CMK (cell line): Measurements from ENCODE around the gene SIPA1L3.
"Not testable (repeated sequence)": the region's sequence is repeated elsewhere in the genome, so short reads cannot be mapped to it uniquely, and the experiment has no call there.

Experiments
- DNase-seq: peaks from one replicate; pipeline ENCODE4 v3.0.0-alpha.2; 2010; ENCODE audit warnings: low read depth

SIPA1L3 gene

GRCh38 chr19:38213469-38213868 is 306.5 kb downstream of the SIPA1L3 start:
- DNase-seq, result no peak

DNA sequence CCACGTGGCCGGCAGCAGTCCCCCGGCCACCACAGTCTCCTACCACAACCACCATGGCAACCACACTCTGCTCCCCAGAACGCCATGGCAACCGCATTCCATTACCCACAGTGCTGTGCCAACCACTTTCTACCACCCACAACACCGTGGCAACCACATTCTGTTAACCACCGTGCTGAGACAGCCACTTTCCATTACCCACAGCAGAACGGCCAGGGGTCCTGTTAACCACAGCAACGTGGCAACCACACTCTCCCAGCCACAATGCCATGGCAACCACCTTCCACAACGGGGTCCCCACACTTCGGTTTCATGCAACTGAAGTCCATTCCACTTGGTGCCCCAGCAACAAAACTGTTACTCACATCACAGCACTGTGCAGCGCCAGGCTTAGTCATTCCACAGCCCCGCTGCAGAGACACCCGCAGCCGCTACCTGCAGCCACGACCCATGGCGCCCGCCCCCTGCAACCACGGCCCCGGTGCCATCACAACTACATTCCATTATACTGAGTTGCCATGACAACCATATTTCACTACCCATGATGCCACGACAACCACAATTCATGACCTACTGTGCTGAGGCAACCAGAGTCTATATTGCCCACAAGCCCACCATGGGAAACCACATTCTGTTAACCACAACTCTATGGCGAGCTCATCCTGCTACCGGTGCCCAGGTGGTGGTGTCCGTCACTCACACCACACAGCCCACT is 307.1 kb downstream of the SIPA1L3 start:
- no peak for DNase-seq

- no peak for DNase-seq
Measured at GRCh38 chr19:38216785-38217641, 310.0 kb downstream of the SIPA1L3 start.

GRCh38 chr19:38218204-38218603 is 311.2 kb downstream of the SIPA1L3 start:
- no peak for DNase-seq

- DNase-seq, result no peak
Measured at GRCh38 chr19:38219221-38219620, 312.2 kb downstream of the SIPA1L3 start.

DNA sequence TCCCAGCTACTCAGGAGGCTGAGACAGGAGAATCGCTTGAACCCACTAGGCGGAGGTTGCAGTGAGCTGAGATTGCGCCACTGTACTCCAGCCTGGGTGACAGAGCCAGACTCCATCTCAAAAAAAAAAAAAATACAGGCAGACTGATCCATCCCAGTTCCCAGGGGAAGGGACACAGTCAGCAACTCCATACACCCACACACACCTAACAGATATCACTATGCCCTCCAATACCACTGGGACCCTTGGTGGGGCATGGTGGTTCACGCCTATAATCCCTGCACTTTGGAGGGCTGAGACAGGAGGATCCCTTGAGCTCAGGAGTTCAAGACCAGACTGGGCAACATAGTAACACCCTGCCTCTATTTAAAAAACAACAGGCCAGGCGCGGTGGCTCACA is 314.4 kb downstream of the SIPA1L3 start:
- DNase-seq, result no peak

GRCh38 chr19:38221919-38222830 is 315.2 kb downstream of the SIPA1L3 start:
- no peak for DNase-seq

- no peak for DNase-seq
Measured at GRCh38 chr19:38223119-38223523, 316.1 kb downstream of the SIPA1L3 start.

DNA sequence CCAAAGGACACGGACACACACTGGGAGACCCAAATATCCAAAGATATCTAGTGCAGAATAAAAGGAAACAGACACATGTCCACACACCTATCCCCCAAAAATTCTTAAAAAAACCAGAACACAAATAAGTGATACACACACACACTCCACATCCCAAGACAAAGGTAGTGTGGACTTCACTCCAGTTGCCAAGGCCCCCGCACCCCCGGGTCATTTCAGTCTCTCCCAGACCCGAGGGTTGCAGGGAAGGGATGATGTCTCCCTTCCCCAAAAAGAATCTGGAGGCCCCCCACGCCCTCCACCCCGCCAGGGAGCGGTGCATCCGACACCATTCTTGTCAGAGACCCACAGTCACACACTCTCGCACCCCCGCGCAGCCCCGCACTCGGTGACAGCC is 316.6 kb downstream of the SIPA1L3 start:
- no peak for DNase-seq

DNA sequence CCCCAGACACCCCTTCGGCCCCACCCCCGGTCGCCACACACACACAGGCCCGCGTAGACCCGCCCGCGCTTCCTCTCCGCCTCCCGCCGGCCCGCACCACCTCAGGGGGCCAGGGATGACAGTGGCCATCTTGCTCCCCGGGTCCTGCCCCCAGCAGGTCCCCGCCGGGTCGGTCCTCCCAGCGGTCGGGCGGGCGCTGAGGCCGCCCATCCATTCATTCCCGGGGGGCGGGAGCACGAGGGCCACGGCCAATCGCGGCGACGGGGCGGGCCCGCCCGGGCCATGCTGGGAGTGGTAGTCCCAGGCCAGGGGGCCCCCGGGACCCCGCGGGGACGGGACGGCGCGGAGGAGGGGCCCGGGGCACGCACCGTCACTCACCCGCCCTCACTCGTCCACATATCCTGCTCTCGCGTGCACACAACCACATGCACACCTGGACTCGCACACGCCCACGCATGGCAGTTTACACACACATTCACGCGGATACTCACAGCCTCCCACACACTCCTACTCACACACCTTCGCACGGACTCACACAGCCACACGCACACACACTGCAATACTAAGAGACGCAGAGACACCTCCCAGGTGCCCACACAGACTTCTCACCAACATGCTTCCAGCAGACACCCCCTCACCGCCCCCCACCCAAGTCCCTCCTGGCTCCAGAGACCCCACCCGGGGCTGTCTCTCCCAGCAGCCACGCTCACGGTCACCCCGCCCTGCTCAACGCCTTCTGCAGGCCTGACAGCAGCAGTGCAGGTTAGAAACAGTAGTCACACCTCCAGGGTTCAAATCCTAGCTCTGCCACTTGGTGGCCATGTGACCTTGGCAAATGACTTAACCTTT is 317.2 kb downstream of the SIPA1L3 start, which contains the start of gene DPF1:
DPF1 (minus strand) TSS at position 209 of the 849 bp plus-strand sequence; CDS start at position 129, 80 bp downstream.
- peak; percentile 70 for DNase-seq

DNA sequence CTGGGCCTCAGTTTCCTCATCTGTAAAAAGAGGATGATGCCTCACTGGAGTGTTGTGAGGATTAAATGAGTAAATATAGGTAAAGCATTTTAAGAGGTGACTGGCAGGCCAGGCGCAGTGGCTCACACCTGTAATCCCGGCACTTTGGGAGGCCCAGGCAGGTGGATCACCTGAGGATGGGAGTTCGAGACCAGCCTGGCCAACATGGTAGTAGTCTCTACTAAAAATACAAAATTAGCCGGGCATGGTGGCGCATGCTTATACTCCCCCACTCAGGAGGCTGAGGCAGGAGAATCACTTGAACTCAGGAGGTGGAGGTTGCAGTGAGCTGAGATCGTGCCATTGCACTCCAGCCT is 317.8 kb downstream of the SIPA1L3 start:
- not testable (repeated sequence) for DNase-seq

DNA sequence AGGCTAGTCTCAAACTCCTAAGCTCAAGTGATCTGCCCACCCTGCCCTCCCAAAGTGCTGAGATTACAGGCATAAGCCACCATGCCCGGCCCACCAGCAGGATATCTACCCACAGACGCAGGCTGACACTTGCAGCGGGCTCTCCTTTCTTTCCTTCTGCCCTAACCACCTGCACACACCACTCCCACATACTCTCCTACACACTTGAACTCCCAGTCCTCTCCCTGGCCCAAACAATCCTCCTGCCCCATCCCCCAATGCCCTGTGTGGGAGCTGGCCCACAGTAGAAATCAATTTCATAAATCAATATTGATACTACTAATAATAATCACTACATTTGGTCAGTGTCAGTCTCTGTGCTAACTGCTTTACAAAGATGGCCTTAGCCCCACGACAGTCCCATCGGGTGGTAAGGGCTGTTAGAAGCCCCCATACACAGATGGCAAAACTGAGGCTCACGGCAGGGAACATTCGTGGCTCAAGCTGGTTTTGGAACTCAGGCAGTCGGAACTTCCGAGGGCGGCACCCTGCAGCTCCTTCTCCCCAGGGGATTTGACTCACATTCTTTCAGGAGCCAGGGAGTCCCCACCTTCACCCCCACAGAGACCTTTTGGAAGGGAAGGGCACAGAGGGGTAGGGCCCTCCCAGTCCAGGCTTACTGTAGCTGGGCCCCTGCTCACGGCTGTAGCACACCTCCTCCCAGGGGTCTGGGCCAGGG is 320.4 kb downstream of the SIPA1L3 start:
- DNase-seq, result no peak

GRCh38 chr19:38228005-38228377 is 321.0 kb downstream of the SIPA1L3 start:
- DNase-seq, result no peak

DNA sequence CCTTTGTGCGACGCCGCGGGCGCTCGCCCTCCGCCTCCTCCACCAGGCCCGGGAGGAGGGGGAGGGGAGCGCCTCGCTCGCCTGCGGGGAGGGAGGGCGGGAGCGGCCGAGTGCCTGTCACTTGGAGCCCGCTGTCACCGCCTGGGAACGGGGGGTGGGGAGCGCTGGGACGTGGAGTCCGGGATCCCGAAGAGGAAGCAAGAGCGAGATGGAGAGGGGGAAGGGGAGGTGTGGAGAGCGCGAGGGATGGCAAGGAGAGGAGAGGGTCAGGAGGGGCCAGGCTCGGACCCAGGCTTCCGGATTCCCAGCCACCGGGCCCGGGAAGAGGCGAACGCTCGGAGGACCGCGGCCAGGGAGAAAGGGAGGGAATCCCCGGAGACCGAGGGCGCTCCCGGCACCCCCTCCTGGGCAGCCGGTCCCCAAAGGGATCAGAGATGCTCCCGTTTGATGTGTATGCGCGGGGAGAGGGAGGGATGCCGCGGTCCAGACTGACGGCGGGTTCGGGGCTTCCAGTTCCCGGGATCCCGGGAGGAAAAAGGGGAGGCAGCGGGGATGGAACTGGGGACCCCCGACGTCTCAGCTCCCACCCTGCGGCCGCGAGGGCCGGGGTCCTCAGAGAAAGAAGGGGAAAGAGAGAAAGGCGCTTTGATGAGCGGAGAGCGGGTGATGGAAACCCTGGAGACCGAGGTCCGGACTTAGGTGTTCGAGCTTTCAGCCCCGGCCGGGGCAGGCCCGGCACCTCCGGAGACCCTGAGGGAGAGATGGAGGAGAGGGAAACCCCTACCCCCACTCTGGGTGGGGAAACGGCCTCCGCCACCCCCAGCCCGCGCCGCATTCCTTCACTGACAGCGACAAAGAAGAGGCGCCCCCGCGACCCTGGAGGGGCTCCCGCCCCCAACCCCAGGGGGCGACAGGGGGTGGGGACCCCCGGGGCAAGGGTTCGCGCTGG is 321.8 kb downstream of the SIPA1L3 start:
- no peak for DNase-seq

- peak; percentile 81 for DNase-seq
Measured at GRCh38 chr19:38229585-38230073, 322.6 kb downstream of the SIPA1L3 start.

DNA sequence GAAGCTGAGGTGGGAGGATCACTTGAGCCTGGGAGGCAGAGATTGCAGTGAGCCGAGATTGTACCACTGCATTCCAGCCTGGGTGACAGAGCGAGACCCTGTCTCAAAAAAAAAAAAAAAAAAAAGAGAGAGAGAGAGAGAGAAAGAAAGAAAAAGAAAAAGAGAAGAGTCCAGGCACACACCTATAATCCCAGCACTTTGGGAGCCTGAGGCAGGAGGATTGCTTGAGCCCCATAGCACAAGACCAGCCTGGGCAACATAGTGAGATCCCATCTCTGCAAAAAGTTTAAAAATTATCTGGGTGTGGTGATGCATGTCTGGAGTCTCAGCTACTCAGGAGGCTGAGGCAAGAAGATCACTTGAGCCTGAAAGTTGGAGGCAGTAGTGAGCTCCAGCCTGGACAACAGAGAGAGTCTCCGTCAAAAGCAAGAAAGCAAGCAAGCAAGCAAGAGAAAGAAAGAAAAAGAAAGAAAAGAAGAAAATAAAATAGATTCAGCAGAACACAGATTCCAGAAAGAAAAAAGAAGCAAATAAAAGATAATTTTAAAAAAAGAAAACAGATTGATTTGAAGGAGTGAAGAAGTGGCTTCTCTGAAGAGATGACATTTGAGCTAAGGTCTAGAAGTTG is 323.6 kb downstream of the SIPA1L3 start:
- DNase-seq, result not testable (repeated sequence)

DNA sequence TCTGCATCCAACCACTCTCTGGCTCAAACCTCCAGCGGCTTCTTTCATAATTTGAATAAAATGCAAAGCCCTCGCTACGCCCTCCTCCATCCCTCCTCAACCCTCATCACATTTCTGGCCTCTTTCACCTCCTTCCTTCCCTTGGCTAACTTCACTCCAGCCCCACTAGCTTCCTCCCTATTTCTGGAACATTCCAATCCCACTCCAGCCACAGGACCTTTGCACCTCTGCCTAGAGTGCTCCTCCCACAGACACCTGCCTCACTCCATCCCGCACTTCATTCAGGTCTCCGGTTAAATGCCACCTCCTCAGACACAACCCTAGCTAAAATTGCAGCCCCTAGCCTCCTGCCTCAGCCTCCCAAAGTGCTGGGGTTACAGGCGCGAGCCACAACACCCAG is 324.9 kb downstream of the SIPA1L3 start:
- DNase-seq, result no peak

DNA sequence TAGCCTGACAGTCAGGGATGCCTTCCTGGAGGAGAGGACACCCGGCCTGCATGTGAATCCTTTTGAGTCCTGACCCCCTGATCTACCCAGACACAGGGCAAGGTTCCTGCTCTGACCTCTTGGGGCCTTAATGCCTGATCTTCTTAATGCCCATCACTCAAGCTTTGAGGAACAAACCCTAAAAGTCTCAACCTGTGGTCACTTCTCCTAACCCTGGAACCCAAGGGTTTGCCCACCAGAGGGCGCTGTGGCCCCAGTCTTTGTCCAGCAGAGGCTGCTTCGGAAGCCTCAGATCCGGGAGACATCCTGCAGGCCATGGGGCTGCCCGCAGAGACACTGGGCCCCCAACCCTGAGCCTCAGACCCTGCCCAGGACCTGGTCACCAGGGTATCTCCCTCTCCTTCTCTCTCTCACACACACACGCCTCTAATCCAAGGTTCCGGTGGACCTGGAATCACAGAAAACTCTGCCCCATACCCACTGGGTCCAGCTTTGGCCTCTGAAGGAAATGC is 326.8 kb downstream of the SIPA1L3 start:
- DNase-seq, result no peak

DNA sequence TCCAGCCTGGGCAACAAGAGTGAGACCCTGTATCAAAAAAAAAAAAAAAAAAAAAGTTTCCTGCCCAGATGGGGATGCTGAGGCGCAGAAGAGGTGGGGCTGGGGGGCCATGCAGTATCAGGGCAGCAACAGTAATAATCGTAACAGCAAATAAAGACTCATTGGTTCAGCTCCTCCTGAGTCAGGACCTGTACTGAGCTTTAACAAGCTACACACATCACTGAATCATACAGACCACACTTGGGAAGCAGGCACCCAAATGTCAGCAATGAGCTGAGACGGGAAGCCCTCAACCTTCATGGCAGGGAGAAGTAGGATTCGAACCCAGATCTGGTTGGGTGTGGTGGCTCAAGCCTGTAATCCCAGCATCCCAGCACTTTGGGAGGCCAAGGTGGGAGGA is 327.6 kb downstream of the SIPA1L3 start:
- no peak for DNase-seq
